Measurements from ENCODE around the gene KLHL14.

GRCh38 chr18:32730620-32731091, 42.2 kb downstream of the KLHL14 start:
- TF ChIP-seq CTCF (CRISPR knock-in tag; IDR thresholded peaks at IDR 0.05) (no peak), ZNF280D (CRISPR knock-in tag; IDR thresholded peaks at IDR 0.05) (no peak), ATF6 (CRISPR knock-in tag; conservative IDR thresholded peaks at IDR 0.05) (no peak), FOSL1 (CRISPR knock-in tag; IDR thresholded peaks at IDR 0.05; ENCODE audit: borderline replicate concordance) (no peak), KLF16 (CRISPR knock-in tag; IDR thresholded peaks at IDR 0.05) (no peak), CEBPZ (IDR thresholded peaks at IDR 0.05; ENCODE audit: low read length) (no peak), ZNF263 (CRISPR knock-in tag; IDR thresholded peaks at IDR 0.05) (no peak), ZNF292 (CRISPR knock-in tag; IDR thresholded peaks at IDR 0.05; ENCODE audit: borderline replicate concordance, low read depth) (no peak), CAMTA2 (CRISPR knock-in tag; IDR thresholded peaks at IDR 0.05; ENCODE audit: borderline replicate concordance) (no peak)

Data from HepG2 (cell line).